Spleen (tissue), 7 donors: ENCODE results near the gene MED8.

Source experiments
- CTCF ChIP-seq, 11 experiments: fragments of 200-600 bp in 7 of 11; fragments of 450-650 bp in 4 of 11; sonication (generic) in 4 of 11; IDR thresholded peaks in 8 of 11; conservative IDR thresholded peaks in 3 of 11; 1 replicate in 7 of 11; 2 replicates in 4 of 11; pipeline versions ENCODE4 v1.4.0 to v1.8.0; 2016 to 2021; ENCODE audit warnings: antibody characterized with exemption in 11 of 11, inconsistent platforms in 4 of 11, mild to moderate bottlenecking in 1 of 11
- POLR2A ChIP-seq, 3 donors: fragments of 450-650 bp; IDR thresholded peaks; one replicate each; pipeline ENCODE4 v1.5.1; 2017; ENCODE audit warnings: antibody characterized with exemption in 3 of 3, mild to moderate bottlenecking in 1 of 3
- POLR2AphosphoS5 ChIP-seq, 3 donors: sonication (generic); formaldehyde crosslinking; IDR thresholded peaks; one replicate each; pipeline ENCODE4 v1.5.1; 2017; ENCODE audit warnings: antibody characterized with exemption in 3 of 3
- donor health status: DM: no; HTN: no; CAD: no; lungs with moderate emphysema.
- donor health status: DM: no; HTN: no; CAD: no.
- donor health status: DM: no; HTN: no; CAD: no.

- TF ChIP-seq POLR2AphosphoS5 (IDR thresholded peaks at IDR 0.05) (no peak), POLR2A (IDR thresholded peaks at IDR 0.05) (no peak), CTCF (IDR thresholded peaks at IDR 0.05 in 8 of 11, conservative IDR thresholded peaks at IDR 0.05 in 3 of 11) (no peak)
Measured at GRCh38 chr1:43438953-43439581, 49.5 kb upstream of the MED8 start.
